Measurements from ENCODE around the gene TUSC7. TPM values are rescaled to one million over a fixed set of nuclear protein-coding genes. Genes with fewer than 3 reads are reported as not detected.

The TUSC7 gene
- not detected for polyA plus RNA-seq (ENCODE audit: insufficient read length)
- long read RNA-seq, donor 1: 0 reads
- long read RNA-seq, donor 2: 0 reads
- long read RNA-seq, donor 3: 0 reads
- long read RNA-seq, donor 4: 0 reads
- long read RNA-seq, donor 5: 0 reads
- long read RNA-seq, donor 6: 0 reads
- long read RNA-seq, donor 7: 0 reads
- long read RNA-seq, donor 8: 0 reads

DNA sequence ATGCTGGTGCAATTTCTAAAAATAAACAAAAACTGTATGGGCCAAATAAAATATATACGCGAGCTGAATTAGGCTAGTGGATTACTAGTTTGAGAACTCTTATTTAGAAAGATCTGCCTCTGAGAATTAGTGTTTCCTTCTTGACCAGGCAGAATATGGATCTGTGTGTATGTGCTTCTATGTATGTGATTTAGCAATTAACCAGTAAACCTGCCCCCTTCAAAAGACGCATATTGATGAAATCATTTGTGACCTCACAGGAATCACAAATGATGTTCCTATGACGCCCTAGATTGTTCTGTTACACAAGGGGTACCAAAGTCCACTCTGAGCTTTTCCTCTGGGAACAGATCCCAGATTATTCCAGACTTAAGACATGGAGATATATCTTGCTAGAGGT lies at the start of gene TUSC7:
TSS of gene TUSC7 (plus strand) at position 301 of the 400 bp plus-strand sequence.
- no peak for DNase-seq

DNA sequence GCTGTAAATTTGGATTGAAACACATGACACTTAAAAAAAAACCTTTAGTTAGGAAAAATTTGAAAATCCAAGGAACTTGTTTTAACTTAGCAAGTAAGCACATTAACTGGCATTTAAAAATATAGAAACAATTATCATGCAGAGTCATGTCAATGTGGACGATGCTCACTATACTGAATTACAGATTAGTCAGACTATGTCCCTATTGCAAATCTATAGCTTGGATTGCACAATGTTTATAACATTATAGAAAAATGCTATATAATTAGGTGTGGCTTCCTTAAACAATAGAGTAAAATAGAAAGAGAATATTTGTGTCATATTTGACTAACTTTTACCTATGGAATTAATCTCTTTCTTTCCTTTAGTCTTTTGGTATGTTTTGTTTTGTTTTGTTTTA lies 48.4 kb upstream of the TUSC7 start:
- no peak for DNase-seq

GRCh38 chr3:116663161-116664110 lies 46.1 kb upstream of the TUSC7 start:
- DNase-seq: no peak

DNA sequence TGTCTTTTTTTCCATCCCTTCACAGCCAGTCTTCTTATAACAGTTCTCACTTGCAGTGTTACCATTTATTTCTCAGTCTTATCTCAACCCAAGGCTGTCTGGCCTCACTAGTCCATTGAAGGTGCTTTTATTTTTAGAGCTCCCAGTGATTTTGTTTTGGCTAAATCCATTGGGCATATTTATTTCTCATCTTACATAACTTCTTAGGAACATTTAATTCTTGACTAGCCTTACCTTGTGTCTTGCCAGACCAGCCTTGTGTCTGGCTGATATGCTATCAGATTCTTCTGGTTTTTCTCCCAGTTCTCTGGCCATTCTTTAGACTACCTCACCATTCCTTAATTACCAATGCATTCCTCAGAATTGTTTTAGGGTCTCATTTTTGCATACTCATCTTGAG lies 42.3 kb upstream of the TUSC7 start:
- no peak for DNase-seq

- DNase-seq: no peak
Observed at GRCh38 chr3:116667791-116668190, 41.8 kb upstream of the TUSC7 start.

DNA sequence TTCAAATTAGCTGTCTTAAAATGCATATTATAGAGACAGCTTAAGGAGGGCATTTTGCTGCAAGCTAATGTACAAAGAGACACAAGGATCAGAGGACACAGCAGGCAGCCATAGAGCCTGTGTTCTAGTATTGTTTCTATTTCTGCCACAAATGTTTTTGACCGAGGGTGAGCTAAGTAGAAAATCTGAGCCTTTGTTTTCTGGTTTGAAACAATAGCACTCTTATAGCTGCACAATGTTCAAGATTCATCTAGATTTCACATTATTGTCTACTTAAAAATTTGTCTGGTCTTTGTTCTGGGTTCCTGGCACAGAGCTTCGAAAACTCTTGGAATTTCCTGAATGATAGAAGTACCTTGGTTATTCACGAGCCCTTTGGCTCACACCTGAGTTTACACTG lies 40.0 kb upstream of the TUSC7 start:
- DNase-seq: no peak

DNA sequence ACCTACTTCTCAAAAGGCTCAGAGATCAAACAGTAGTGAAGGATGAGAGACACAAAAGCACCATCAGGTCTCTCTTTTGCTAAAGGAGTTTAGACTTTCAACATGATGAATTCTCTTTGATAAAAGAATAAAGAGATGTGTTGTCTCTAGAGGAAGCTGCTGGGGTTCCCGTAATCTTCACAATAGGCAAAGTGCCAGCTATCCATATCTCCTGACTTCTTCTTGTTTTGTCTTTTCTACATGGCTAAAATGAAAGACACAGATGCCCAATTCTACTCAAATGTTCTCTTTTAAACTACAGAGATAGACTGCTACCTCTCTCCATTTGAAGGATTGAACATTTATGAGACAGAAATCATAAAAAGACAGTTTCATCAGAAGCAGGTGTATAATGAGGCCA lies 38.4 kb upstream of the TUSC7 start:
- DNase-seq: no peak

GRCh38 chr3:116678853-116679252 lies 30.7 kb upstream of the TUSC7 start:
- DNase-seq: no peak

- no peak for DNase-seq
Observed at GRCh38 chr3:116691041-116691440, 18.5 kb upstream of the TUSC7 start.

DNA sequence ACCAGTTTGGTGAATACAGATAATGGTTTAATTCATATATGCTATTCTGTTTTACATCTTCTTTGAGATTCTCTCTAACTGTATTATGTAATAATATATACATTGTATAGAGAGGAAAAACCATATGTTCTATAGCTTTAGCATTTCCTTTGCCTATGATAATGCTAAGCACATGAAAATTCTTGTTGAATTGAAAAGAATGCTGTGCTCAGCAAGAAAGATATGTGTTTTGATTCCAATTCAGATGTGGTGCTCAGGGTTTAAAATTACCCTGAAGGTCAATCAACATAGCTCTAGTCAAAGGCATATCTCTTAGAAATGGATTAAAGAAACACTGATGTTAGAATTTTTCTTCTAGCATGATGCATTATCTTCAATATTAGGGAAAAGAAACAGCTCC lies 8.5 kb upstream of the TUSC7 start:
- DNase-seq: no peak

- DNase-seq: no peak
Observed at GRCh38 chr3:116702334-116702733, 7.2 kb upstream of the TUSC7 start.

GRCh38 chr3:116707531-116707930 lies 2.0 kb upstream of the TUSC7 start:
- DNase-seq: no peak

DNA sequence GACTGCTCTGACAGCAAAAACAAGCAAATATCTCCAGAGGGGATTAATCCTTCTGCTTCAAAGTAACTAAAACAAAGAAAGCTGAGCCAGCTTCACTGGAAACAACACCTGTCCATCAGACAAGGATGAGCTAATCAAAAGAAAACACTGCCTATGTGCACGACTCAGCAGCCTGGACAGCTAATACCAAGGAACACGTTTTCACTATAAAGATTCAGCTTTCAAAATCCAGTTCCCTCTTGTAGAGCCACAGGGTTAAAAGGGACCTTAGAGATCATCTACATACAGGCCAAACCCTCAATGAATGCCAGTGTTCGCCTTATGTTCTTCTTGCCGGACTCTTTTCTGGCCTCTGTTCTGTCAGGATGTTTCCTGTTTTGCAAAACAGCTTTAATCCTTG lies 6.9 kb downstream of the TUSC7 start:
- DNase-seq: no peak

GRCh38 chr3:116717566-116717965 lies 8.0 kb downstream of the TUSC7 start:
- DNase-seq: no peak

- no peak for DNase-seq
Observed at GRCh38 chr3:116728454-116728853, 18.9 kb downstream of the TUSC7 start.

GRCh38 chr3:116734243-116734642 lies 24.7 kb downstream of the TUSC7 start:
- DNase-seq: no peak

- DNase-seq: no peak
Observed at GRCh38 chr3:116739678-116740077, 30.1 kb downstream of the TUSC7 start.

GRCh38 chr3:116740293-116740692 lies 30.7 kb downstream of the TUSC7 start:
- no peak for DNase-seq

DNA sequence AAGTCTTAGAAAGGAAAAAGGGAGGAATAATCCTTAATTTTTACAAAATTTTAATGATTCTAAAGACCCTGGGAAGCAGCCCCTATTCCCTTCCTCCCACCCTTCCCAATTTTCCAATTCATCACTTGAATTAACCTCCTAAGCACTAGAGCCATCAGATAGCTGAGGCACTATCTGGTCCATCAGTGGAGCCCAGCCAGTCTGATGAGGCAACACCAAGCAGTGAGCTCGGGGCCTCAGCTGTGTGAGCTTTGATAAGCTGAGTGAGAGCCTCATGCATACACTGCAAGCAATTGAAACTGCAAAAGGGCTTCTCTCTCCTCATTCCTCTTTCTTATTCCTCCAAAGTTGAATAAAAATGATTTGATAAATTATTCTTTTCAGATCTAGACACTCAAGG lies 31.9 kb downstream of the TUSC7 start:
- no peak for DNase-seq

DNA sequence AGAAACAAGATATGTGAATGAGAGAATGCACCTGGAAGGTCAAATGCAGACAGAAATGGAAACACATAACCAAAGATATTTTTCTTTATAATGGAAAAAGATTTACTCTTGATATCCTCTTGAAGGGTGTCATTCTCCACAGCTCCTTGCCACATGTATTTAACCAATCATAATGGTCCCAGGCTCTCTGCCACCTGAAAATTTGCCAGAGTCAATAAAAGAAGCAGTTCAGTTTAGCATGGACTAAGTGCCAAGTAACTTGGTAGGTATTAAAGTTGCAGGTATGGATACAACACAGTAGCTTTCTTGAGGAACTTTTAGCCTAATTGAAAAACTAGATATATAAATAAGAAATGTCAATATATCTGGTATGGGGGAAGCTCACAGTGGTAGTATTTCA lies 33.5 kb downstream of the TUSC7 start:
- DNase-seq: no peak

GRCh38 chr3:116749388-116749787 lies 39.8 kb downstream of the TUSC7 start:
- DNase-seq: no peak

DNA sequence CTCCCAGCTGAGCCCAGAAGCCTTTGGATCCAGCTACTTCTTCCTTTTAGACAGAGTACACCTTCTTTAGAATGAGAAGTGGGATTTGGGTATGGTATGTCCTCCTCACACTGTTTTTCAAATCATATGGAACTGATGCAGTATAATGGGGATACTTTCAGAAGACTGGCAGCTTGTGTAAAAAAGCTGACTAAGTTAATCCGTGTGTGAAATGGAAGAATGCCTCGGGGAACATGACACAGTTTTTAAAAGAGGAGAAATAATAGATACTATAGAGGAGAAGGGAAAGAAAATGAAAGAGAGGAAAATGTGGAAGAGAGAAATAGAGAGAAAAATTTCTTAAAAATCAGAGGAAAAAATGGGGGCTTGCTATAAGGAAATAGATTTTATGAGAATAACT lies 47.7 kb downstream of the TUSC7 start:
- no peak for DNase-seq

DNA sequence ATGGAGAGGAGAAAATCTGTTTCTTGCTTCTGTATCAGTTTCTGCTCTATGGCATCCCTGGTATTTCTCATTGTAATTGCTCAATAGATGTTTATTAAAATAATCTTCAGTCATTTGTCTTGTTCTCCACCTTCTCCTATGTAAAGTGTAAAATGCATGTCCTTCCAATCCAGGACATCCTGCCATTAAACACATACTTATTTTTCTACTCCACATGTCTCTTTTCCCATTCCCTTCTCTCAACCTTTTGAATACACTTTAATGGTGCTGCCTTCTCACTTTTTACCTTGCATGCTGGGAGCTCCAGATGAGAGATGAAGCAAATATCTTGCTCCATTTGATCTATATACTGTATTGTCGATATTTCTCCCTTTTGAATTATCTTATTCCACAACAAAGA lies 49.7 kb downstream of the TUSC7 start:
- no peak for DNase-seq
